RPMI8226 (cell line): Measurements from ENCODE around the gene POLR1B.
"Not testable (repeated sequence)": the region's sequence is repeated elsewhere in the genome, so short reads cannot be mapped to it uniquely, and the experiment has no call there.

ENCODE experiments used
- DNase-seq: peaks from one replicate; pipeline ENCODE4 v3.0.0-alpha.2; 2015

POLR1B gene

DNA sequence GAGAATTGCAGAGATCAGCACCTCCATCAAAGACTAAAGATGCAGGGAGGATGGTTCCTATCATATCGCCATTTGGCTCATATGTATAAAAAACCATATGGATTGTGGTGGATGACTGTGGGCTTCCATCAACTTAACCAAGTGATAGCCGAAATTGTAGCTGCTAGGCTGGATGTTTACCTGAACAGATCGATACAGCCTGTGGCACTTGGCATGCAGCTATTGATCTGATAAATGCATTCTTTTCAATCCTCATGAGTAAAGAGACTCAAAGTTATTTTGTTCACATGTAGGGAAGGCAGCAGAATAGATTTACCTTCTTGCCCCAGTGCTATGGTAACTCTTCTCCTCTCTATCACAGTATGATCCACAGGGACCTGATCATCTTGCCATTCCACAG lies 60.7 kb downstream of the POLR1B start:
- no peak for DNase-seq

GRCh38 chr2:112603731-112604130 lies 61.5 kb downstream of the POLR1B start:
- DNase-seq = no peak

GRCh38 chr2:112604952-112605351 lies 62.7 kb downstream of the POLR1B start:
- no peak for DNase-seq

GRCh38 chr2:112605926-112606325 lies 63.7 kb downstream of the POLR1B start:
- DNase-seq = no peak

DNA sequence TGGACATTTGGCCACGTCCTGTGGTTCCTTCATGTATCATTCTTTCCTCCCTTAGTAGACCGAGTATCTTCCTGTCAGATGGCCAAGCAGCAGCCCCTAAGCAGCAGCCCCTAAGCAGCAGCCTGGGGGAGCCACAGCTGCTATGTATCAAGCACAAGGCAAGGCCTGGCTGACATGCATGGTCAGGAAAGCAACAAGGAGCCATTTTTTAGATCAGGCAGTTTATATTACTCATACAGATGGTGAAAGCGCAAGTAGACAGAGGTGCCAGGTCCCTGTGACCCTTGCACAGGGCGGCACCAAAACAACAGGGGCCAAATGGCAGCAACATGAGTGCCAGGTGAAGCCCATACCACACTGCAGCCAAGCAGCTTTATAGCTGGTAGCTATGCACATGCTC lies 64.3 kb downstream of the POLR1B start:
- no peak for DNase-seq

GRCh38 chr2:112607680-112608438 lies 65.6 kb downstream of the POLR1B start:
- DNase-seq = peak; percentile 73

GRCh38 chr2:112609320-112609719 lies 67.1 kb downstream of the POLR1B start:
- not testable (repeated sequence) for DNase-seq

GRCh38 chr2:112612283-112612682 lies 70.0 kb downstream of the POLR1B start:
- not testable (repeated sequence) for DNase-seq

- DNase-seq = no peak
Observed at GRCh38 chr2:112614201-112614840, 72.1 kb downstream of the POLR1B start.

DNA sequence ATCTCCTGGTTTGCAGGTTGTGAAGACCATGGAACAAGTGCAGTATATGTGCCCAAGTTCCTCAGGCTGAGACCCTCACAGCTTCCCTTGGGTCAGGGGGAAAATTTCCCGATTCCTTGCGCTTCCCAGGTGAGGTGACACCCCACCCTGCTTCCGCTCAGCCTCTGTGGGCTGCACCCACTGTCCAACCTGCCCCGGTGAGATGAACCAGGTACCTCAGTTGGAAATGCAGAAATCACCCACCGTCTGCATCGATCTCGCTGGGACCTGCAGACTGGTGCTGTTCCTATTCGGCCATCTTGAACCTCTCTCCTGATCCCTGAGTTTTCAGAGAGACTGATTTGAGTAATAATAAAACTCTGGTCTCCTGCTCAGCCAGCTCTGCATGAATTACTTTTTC lies 72.8 kb downstream of the POLR1B start:
- DNase-seq = no peak

- DNase-seq = not testable (repeated sequence)
Observed at GRCh38 chr2:112615798-112616197, 73.5 kb downstream of the POLR1B start.

DNA sequence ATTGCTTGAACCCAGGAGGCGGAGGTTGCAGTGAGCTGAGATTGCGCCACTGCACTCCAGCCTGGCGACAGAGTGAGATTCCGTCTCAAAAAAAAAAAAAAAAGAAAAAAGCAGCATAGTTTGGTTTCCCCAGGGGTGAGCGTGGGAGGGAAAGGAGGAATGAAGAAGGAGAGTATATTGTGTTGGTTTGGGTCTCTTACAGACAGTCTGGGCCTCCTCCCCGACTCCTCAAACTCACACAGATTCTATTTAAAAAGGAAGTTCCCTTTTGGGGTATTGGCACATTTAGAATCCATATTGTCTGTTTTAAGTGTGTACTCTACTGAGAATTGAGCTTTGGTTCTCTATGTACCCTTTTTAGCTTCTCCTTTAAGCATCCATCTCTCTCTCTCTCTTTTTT lies 76.1 kb downstream of the POLR1B start:
- DNase-seq = no peak

- DNase-seq = no peak
Observed at GRCh38 chr2:112621790-112622527, 79.7 kb downstream of the POLR1B start.

DNA sequence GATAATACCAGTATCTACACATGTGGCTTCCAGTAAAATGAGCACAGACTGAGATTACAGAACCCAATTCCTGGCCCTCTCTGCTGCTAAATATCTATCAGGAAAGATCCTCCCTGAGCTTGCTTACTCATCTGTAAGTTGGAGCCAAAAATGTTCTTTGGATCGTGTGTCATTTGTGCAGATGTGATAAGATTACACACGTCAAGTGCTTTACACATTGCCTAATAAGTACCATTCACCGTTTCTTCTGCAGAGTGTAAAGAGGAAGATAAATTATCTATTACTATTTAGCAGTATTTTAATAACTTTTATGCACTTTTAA lies 80.2 kb downstream of the POLR1B start:
- DNase-seq = no peak

DNA sequence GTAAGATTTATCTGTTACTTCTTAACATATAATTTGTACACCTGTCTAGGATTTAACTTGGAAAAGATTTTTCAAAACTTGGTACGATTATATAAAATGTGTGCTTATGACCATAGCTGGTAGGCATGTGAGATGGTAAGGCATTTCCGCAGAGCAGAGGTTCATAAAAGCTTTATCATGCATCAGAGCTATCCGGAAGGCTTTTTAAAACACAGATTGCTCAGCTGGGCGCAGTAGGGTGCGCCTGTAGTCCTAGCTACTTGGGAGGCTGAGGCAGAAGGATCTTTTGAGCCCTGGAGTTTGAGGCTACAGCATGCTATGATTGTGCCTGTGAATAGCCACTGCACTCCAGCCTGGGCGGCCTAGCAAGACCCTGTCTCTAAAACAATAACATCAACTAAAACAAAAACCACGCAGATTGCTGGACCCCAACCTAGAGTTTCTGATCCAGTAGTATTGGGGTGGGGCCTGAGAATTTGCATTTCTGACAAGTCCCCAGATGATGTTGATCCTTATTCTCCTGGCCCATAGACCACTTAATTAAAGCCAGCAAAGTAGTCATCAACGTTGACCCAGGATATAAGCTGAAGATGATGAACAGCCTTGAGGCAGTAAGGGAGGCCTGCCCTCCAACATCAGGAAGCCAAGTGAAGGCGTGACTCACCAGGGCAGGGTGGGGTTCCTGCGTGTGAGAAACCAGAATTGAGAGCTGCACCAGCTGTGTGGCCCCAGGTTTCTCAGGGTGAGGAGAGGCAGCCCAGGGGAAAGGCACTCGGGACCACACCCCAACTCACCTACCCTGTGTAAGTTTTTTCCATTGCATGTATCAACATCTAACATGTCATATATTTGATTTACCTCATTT lies 81.9 kb downstream of the POLR1B start:
- DNase-seq = peak; percentile 40

DNA sequence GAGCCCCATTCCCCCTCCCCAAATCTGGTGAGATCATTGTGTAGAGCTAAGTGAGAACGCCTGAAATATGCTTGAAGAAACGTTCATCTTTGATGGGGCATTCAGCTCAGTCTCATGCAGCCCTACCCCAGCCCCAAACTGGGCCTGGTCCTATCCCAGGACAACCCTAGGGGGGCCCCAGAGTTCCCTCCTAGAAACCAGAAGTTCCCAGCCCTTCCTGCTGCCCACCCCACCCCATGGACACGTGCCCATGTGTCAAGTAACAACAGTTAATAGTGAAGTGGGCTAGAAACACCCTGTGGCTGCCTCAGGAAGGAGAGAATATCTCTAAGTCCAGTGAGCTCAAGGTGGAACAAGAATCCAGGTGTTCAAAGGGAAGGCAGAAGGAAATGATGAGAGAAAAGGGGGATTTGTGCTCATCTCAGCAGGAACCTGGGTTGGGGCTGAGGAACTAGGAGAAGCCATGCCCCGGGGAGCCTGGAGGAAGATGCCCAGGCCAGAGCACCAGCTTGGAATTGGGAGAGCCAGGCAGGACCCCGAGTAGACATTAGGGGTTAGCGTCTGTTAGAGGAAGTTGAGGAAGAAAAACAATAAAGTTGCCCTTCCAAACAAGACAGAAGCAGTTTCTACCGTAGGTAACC lies 83.3 kb downstream of the POLR1B start:
- no peak for DNase-seq

- peak; percentile 65 for DNase-seq
Observed at GRCh38 chr2:112626604-112627059, 84.4 kb downstream of the POLR1B start.
